GM23248 (cell line): ENCODE data around the gene UQCR10.
"Not testable (repeated sequence)": the region's sequence is repeated elsewhere in the genome, so short reads cannot be mapped to it uniquely, and the experiment has no call there.

Experiments
- EZH2 ChIP-seq: fragments of 200-600 bp; sonication (generic); IDR thresholded peaks from 2 replicates; pipeline ENCODE4 v1.6.1; 2018; ENCODE audit warnings: antibody characterized with exemption, mild to moderate bottlenecking; ENCODE audit not compliant: insufficient read depth, poor library complexity, severe bottlenecking
- EZH2phosphoT487 ChIP-seq: fragments of 200-600 bp; sonication (generic); IDR thresholded peaks from 2 replicates; pipeline ENCODE4 v1.6.1; 2018; ENCODE audit warnings: antibody characterized with exemption, moderate library complexity, mild to moderate bottlenecking, low read depth; ENCODE audit not compliant: insufficient read depth

GRCh38 chr22:29754658-29755395 lies 12.3 kb upstream of the UQCR10 start:
- not testable (repeated sequence) for TF ChIP-seq EZH2, EZH2phosphoT487
